Muscle layer of duodenum (tissue), 2 donors: ENCODE measurements around the gene KIN.
"Not testable (repeated sequence)": the region's sequence is repeated elsewhere in the genome, so short reads cannot be mapped to it uniquely, and the experiment has no call there.

Experiments
- H3K27ac ChIP-seq: one replicate; pipeline ENCODE4 v1.7.0; 2013; ENCODE audit warnings: mild to moderate bottlenecking, low read length
- H3K27me3 ChIP-seq: one replicate; pipeline ENCODE4 v1.7.0; 2013; ENCODE audit warnings: low read depth, mild to moderate bottlenecking, control low read depth, low read length
- H3K36me3 ChIP-seq, 2 donors: one replicate each; pipeline ENCODE4 v1.7.0; 2013; ENCODE audit warnings: low read length in 2 of 2, control low read depth in 1 of 2, mild to moderate bottlenecking in 1 of 2; ENCODE audit not compliant: insufficient read depth in 2 of 2, control insufficient read depth in 1 of 2
- H3K4me1 ChIP-seq, 2 donors: one replicate each; pipeline ENCODE4 v1.7.0; 2013; ENCODE audit warnings: low read length in 2 of 2, mild to moderate bottlenecking in 2 of 2, control low read depth in 1 of 2, moderate library complexity in 1 of 2; ENCODE audit not compliant: insufficient read depth in 2 of 2, control insufficient read depth in 1 of 2
- H3K4me3 ChIP-seq, 2 donors: one replicate each; pipeline ENCODE4 v1.7.0; 2013; ENCODE audit warnings: low read length in 2 of 2, low read depth in 1 of 2, mild to moderate bottlenecking in 1 of 2
- H3K9me3 ChIP-seq, 2 donors: one replicate each; pipeline ENCODE4 v1.7.0; 2013; ENCODE audit warnings: low read length in 2 of 2, control low read depth in 1 of 2, mild to moderate bottlenecking in 1 of 2; ENCODE audit not compliant: control insufficient read depth in 1 of 2
- donor health status: healthy.

KIN gene

DNA sequence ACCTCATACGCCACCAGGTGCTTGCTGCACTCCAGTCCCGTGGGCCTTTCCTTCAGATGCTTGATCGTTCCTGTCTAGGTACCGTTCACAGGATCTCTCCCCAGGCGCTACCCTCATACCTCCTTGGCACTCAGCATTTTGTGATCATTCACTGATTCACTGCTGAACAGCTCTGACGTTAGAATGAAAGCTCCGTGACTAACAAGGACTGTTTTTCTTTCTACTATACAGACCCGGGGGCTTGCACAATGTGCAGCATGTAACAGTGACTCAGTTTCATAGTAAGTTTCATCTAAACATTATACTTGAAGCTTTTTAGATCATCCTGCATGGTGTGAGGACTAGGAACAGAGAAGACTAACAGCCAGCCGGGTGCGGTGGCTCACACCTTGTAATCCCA, 20.6 kb downstream of the KIN start:
- Histone ChIP-seq H3K4me1 (no peaks in the 10 kb centered on the region), H3K36me3 (peaks cover 43 to 69% of the 10 kb centered on the region in 2 donors)

DNA sequence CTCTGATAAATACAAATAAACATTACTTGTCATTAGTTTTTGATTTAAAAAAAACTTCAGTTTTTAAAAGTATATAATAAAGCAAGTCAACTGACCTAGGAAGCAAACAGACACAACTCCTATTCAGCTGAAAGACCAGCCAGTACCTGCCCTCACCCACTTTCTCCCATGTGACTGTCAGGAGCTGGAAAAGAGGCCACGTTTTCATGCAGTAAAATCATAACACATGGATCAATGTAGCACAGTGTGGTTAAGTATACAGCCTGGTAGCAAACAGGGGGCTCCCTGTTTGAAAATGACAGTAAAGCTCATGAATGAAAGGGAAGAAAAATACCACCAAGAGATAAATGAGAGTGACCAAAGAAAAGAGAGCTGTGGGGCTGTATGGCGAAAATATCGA, 21.6 kb downstream of the KIN start:
- H3K27ac ChIP-seq: no peak overlapping the region
- no peaks in the 10 kb centered on the region for H3K9me3 ChIP-seq
- peaks cover 45 to 72% of the 10 kb centered on the region in 2 donors for H3K36me3 ChIP-seq
- H3K27me3 ChIP-seq: no peaks in the 10 kb centered on the region
- H3K4me3 ChIP-seq: no peak overlapping the region
- no peaks in the 10 kb centered on the region for H3K4me1 ChIP-seq

More for the DNA sequence above, 20.6 kb downstream of the KIN start:
- Histone ChIP-seq H3K4me3 (no peak overlapping the region), H3K27ac (no peak overlapping the region), H3K27me3 (no peaks in the 10 kb centered on the region), H3K9me3 (no peaks in the 10 kb centered on the region)

DNA sequence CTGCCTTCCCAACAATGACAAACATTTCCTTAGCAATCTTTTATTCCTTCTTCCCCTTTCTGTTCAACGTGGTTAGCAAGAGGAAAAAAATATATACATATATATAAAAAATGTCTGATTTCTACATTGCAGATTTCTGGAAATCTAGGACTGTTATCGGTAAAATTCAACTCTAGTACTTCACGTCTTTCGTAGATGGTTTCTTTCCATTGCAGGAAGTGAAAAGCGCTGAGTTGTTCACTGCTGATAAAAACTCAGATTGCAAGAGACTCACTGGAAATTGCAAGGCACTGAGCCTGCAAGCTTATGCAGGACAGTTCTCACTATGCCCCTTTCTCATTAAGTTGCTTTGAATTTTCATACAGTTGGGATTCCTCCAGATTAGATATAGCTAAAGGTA, 23.9 kb downstream of the KIN start:
- no peak overlapping the region for H3K4me3 ChIP-seq
- H3K36me3 ChIP-seq: peaks cover 42 to 80% of the 10 kb centered on the region in 2 donors
- H3K27ac ChIP-seq: no peak overlapping the region
- no peaks in the 10 kb centered on the region for H3K4me1 ChIP-seq
- H3K9me3 ChIP-seq: no peaks in the 10 kb centered on the region
- H3K27me3 ChIP-seq: no peaks in the 10 kb centered on the region

DNA sequence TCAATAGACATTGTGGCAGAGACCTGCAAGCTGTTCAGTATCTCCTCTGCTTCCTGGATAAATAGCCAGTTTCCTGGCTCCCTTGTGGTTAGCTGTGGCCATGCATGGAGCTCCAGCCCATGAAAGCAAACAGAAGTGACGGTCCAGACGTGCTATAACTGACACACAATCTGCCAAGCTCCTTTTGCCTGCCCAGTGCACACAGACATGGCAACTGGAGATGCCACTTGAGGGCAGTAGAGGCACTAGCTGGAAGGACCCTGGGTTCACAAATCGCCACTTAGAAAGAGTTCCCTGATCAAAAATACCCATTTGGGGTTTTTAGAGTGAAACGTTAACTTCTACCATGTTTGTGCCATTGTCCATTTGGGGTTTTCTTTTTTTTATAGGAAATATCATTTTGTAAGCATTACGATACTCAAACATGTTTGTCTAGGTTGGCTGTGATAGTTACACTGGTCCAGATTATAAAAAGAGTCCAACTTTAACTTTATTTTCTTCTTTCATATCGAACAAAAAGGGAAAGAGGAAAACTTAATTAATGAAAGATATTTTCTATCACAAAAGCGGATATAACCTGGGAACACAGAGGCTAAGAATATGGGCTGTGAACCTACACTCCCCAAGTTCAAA, 31.3 kb downstream of the KIN start:
- H3K9me3 ChIP-seq: no peaks in the 10 kb centered on the region
- H3K27ac ChIP-seq: no peak overlapping the region
- H3K4me1 ChIP-seq: no peaks in the 10 kb centered on the region
- peaks cover 37 to 79% of the 10 kb centered on the region in 2 donors for H3K36me3 ChIP-seq
- no peak overlapping the region for H3K4me3 ChIP-seq
- H3K27me3 ChIP-seq: no peaks in the 10 kb centered on the region

DNA sequence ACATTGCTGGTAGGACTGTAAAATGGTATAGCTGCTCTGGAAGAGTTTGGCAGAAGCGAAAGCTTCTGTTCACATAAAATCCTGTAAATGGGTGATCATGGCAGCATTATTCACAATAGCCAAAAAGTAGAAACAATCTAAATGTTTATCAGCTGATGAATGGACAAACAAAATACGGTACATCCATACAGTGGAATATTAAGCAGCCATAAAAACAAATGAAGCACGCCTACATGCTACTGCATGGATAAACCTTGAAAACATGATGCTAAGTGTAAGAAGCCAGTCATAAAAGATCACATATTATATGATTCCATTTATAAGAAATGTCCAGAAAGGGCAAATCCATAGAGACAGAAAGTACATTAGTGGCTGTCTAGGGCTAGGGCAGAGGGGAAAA, 32.7 kb downstream of the KIN start:
- Histone ChIP-seq H3K36me3 (peaks cover 36 to 69% of the 10 kb centered on the region in 2 donors), H3K27me3 (no peaks in the 10 kb centered on the region)

DNA sequence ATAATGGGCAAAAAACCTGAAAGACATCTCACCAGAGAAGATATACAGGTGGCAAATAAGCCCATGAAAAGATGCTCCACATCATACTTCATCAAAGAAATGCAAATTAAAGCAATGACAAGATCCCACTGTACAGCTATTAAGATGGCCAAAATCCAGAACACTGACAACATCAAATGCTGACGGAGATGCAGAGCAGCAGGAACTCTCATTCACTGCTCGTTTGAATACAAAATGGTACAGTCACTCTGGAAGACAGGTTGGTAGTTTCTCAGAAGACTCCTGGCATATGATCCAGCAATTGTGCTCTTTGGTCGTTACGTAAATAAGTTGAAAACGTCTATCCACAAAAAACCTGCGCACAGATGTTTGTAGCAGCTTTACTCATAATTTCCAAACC, 35.5 kb downstream of the KIN start:
- H3K4me3 ChIP-seq: no peak overlapping the region
- no peaks in the 10 kb centered on the region for H3K9me3 ChIP-seq
- H3K27ac ChIP-seq: no peak overlapping the region
- no peaks in the 10 kb centered on the region for H3K4me1 ChIP-seq
- H3K27me3 ChIP-seq: no peaks in the 10 kb centered on the region
- H3K36me3 ChIP-seq: peaks cover 22 to 52% of the 10 kb centered on the region in 2 donors

More for the DNA sequence above, 32.7 kb downstream of the KIN start:
- Histone ChIP-seq H3K9me3 (no peaks in the 10 kb centered on the region), H3K27ac (no peak overlapping the region), H3K4me1 (no peaks in the 10 kb centered on the region), H3K4me3 (no peak overlapping the region)

DNA sequence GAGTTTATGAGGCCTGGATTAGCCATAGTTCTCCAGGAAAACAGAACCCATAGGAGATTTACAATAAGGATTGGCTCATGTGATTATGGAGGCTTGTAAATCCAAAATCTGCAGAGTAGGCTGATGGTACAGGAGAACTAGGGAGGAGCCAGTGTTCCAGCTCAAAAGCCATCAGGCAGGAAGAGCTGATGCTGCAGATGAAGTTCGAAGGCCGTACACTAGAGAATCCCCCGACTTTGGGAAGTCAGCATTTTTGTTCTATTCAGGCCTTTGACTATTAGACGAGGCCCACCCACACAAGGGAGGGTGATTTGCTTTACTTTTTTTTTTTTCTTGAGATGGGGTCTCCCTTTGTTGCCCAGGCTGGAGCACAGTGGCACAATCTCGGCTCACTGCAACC, 37.6 kb downstream of the KIN start:
- no peaks in the 10 kb centered on the region for H3K4me1 ChIP-seq
- H3K27me3 ChIP-seq: no peaks in the 10 kb centered on the region
- H3K36me3 ChIP-seq: peaks cover 22 to 34% of the 10 kb centered on the region in 2 donors
- no peak overlapping the region for H3K27ac ChIP-seq
- H3K4me3 ChIP-seq: no peak overlapping the region
- no peaks in the 10 kb centered on the region for H3K9me3 ChIP-seq

DNA sequence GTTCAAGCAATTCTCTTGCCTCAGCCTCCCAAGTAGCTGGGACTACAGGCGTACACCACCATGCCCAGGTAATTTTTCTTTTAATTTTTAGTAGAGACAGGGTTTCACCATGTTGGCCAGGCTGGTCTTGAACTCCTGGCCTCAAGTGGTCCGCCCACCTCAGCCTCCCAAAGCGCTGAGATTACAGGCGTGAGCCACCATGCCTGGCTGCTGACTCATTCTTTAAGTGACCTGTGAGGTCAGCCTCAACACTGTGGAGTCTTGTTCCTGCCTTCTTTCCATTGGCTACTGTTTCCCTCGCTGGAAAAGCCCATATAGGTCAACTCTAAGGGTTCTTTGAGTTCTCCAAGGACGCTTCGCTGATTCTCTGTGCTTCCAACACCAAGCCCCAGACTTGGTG, 39.2 kb downstream of the KIN start:
- H3K4me1 ChIP-seq, H3K9me3 ChIP-seq, H3K4me3 ChIP-seq, H3K27ac ChIP-seq, H3K27me3 ChIP-seq: not testable (repeated sequence)
- H3K36me3 ChIP-seq: peaks cover 20% of the 10 kb centered on the region in 2 donors

DNA sequence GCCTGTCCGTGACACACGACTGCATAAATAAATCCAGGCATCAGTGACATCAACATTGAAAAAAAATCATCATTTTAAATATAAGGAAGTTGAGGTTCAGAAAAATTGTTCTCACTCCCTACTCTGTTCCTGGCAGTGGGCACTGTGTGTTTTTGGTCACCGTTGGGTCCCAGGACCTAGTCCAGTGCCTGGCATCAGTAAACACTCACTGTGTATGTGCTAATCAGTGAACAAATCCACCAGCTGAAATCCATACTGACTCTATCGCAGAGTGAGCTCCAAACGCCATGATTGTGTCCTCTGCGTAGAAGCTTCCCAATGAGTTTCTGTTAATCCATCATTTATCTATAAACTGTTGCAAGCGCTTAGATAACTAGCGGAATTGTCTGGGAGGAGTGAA, 43.5 kb downstream of the KIN start:
- no peaks in the 10 kb centered on the region for H3K4me1 ChIP-seq
- H3K36me3 ChIP-seq: no peaks in the 10 kb centered on the region
- no peaks in the 10 kb centered on the region for H3K27me3 ChIP-seq
- H3K27ac ChIP-seq: no peak overlapping the region
- no peaks in the 10 kb centered on the region for H3K9me3 ChIP-seq
- H3K4me3 ChIP-seq: no peak overlapping the region

DNA sequence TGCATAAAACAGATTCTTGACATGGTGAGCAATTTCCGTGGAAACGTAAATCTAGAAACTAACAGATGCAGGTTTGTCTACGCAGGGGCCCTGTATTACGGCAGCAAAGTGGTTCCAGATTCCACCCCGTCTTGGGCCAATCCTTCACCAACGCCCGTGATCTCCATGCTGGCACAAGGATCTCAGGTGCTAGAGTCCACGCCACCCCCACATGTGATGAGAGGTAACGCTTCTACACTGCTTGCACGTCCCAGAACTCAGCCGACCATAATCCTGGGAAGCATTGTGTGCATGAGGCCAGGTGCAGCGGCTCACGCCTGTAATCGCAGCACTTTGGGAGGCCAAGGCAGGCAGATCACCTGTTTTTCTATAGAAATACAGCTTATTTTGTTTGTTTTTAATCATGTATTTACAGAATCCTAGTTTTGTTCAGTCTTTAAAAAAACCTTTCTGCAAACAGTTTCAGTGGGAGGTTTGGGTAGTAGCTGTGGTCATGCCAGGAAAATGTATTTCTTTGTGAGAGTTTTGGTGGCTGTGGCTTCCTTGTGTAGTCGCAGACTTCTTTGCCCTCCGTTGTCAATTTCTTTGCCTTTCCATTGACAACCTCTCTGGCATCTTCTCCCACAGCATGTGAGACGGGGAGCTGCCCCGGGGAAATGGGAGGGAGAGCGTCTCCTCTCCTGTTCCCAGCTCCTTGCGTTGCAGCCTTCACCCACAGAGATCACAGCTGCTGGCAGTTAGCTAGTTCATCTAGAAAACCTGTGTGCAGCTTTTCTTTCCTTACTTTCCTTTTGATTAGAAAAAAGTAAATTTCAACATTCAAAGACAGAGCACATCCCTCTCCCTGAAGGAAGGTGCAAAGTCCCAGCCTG, 49.0 kb downstream of the KIN start:
- H3K9me3 ChIP-seq: no peaks in the 10 kb centered on the region
- no peaks in the 10 kb centered on the region for H3K27me3 ChIP-seq
- no peak overlapping the region for H3K27ac ChIP-seq
- no peaks in the 10 kb centered on the region for H3K4me1 ChIP-seq
- H3K4me3 ChIP-seq: no peak overlapping the region
- H3K36me3 ChIP-seq: no peaks in the 10 kb centered on the region

DNA sequence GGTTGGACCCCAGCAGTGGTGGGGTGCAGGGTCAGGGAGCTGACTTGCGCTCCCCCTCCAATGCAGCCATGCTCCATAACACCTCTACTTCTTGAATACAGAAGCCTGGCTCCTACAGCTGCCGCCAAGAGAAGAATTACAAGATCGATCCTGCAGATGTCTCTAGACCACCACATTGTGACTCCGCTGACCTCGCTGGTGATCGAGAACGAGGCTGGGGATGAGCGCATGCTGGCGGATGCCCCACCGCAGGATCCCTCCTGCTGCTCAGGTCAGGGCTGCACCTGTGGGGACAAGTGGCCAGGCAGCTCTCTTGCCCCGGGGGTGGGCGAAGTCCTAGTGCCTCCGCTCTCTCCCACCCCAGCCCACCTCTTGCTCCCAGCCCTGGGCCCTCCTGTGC, 53.0 kb downstream of the KIN start:
- Histone ChIP-seq H3K9me3 (no peaks in the 10 kb centered on the region), H3K27me3 (no peaks in the 10 kb centered on the region), H3K4me1 (no peaks in the 10 kb centered on the region), H3K4me3 (no peak overlapping the region), H3K27ac (no peak overlapping the region), H3K36me3 (no peaks in the 10 kb centered on the region)
